Epithelial cell of umbilical artery (primary cell): ENCODE data around the gene CCDC195. TPM values are rescaled to one million over a fixed set of nuclear protein-coding genes. Genes with fewer than 3 reads are reported as not detected.

ENCODE experiments used
- total RNA-seq: library from RNA; depleted of rRNA; stranded (reverse); fragments of >200 nt; gene quantifications from 2 replicates; pipeline ENCODE4 v1.2.3, GENCODE V29; 2014

CCDC195 gene
- not detected in 2 replicates for total RNA-seq

GRCh38 chr2:224716201-224716600, at the start of gene CCDC195:
Gene CCDC195 (minus strand): TSS chr2:224716365. CDS start chr2:224716365, 0 bp downstream.

Other genes starting within 250 kb of the CCDC195 start
- 58.8 and 65.9 TPM in 2 replicates for gene CUL3, start 131.0 kb downstream of the CCDC195 start, total RNA-seq